BLaER1 treated with 17β-estradiol and CSF1 and Interleukin-3, amounts not matched to agents 10 nM and 100 nM (cell line): ENCODE results near the gene AFMID.
"Not testable (repeated sequence)": the region's sequence is repeated elsewhere in the genome, so short reads cannot be mapped to it uniquely, and the experiment has no call there.

Source experiments
- H3K27ac ChIP-seq, 11 experiments: shearing (Covaris generic); formaldehyde crosslinking; 2 replicates each; pipeline ENCODE4 v1.8.1; 2022
- H3K27me3 ChIP-seq, 11 experiments: shearing (Covaris generic); formaldehyde crosslinking; 2 replicates each; pipeline ENCODE4 v1.8.1; 2022
- H3K36me3 ChIP-seq, 11 experiments: shearing (Covaris generic); formaldehyde crosslinking; 2 replicates each; pipeline ENCODE4 v1.8.1; 2022
- H3K4me1 ChIP-seq, 10 experiments: shearing (Covaris generic); formaldehyde crosslinking; 2 replicates each; pipeline ENCODE4 v1.8.1; 2022
- H3K4me2 ChIP-seq, 11 experiments: shearing (Covaris generic); formaldehyde crosslinking; 2 replicates each; pipeline ENCODE4 v1.8.1; 2022
- H3K4me3 ChIP-seq, 10 experiments: shearing (Covaris generic); formaldehyde crosslinking; 2 replicates each; pipeline ENCODE4 v1.8.1; 2022
- H3K9ac ChIP-seq, 11 experiments: shearing (Covaris generic); formaldehyde crosslinking; 2 replicates each; pipeline ENCODE4 v1.8.1; 2022
- H3K9me3 ChIP-seq, 11 experiments: shearing (Covaris generic); formaldehyde crosslinking; replicated peaks in 1 of 11; 2 replicates each; pipeline ENCODE4 v1.8.1; 2022
- H4K20me1 ChIP-seq, 11 experiments: shearing (Covaris generic); formaldehyde crosslinking; 2 replicates each; pipeline ENCODE4 v1.8.1; 2022
- Cebpa-rat ChIP-seq, 11 experiments: shearing (Covaris generic); IDR thresholded peaks; 2 replicates each; pipeline ENCODE4 v1.8.1; 2022

AFMID gene

GRCh38 chr17:78231991-78232858, 45.1 kb downstream of the AFMID start:
- peak overlapping the region in 4 of 11 experiments; percentile 13 to 54 (median 50); a peak in 7 of 22 replicates for H3K9ac ChIP-seq

GRCh38 chr17:78232859-78233173, 45.7 kb downstream of the AFMID start:
- peaks cover 0 to 20% (median 11%) of the 10 kb centered on the region in 11 experiments; a peak in 9 of 22 replicates for H4K20me1 ChIP-seq
- no peak for TF ChIP-seq Cebpa-rat (IDR thresholded peaks at IDR 0.05)
- peaks cover 22 to 34% (median 31%) of the 10 kb centered on the region in 11 experiments for H3K27me3 ChIP-seq
- peak overlapping the region; percentile 71 to 96 (median 86); a peak in 21 of 22 replicates for H3K4me2 ChIP-seq
- H3K9me3 ChIP-seq: no peaks in the 10 kb centered on the region
- peaks cover 17 to 82% (median 61%) of the 10 kb centered on the region in 10 experiments for H3K4me1 ChIP-seq
- no peak overlapping the region for H3K4me3 ChIP-seq
- H3K36me3 ChIP-seq: no peaks in the 10 kb centered on the region
- no peak overlapping the region for H3K27ac ChIP-seq
- no peak overlapping the region; a peak in 1 of 22 replicates for H3K9ac ChIP-seq

More at GRCh38 chr17:78231991-78232858, 45.1 kb downstream of the AFMID start:
- no peak for TF ChIP-seq Cebpa-rat (IDR thresholded peaks at IDR 0.05)
- Histone ChIP-seq H3K4me1 (peaks cover 23 to 82% (median 61%) of the 10 kb centered on the region in 10 experiments), H3K27ac (no peak overlapping the region), H3K27me3 (peaks cover 22 to 34% (median 32%) of the 10 kb centered on the region in 11 experiments), H3K4me2 (peak overlapping the region; percentile 71 to 96 (median 86)), H3K9me3 (no peaks in the 10 kb centered on the region), H3K4me3 (peak overlapping the region in 9 of 10 experiments; percentile 34 to 63 (median 45); a peak in 15 of 20 replicates), H4K20me1 (peaks cover 0 to 20% (median 11%) of the 10 kb centered on the region in 11 experiments; a peak in 9 of 22 replicates), H3K36me3 (no peaks in the 10 kb centered on the region)

GRCh38 chr17:78233678-78234077, 46.5 kb downstream of the AFMID start:
- no peak overlapping the region for H3K4me3 ChIP-seq
- H3K27ac ChIP-seq: no peak overlapping the region
- peaks cover 0 to 20% (median 11%) of the 10 kb centered on the region in 11 experiments; a peak in 9 of 22 replicates for H4K20me1 ChIP-seq
- no peaks in the 10 kb centered on the region for H3K36me3 ChIP-seq
- peak overlapping the region in 5 of 11 experiments; percentile 45 to 96 (median 72); a peak in 9 of 22 replicates for H3K4me2 ChIP-seq
- H3K9ac ChIP-seq: peak overlapping the region in 1 of 11 experiments; percentile 43; a peak in 1 of 22 replicates
- no peaks in the 10 kb centered on the region for H3K9me3 ChIP-seq
- H3K4me1 ChIP-seq: peaks cover 15 to 82% (median 63%) of the 10 kb centered on the region in 10 experiments
- TF ChIP-seq Cebpa-rat (IDR thresholded peaks at IDR 0.05): no peak
- H3K27me3 ChIP-seq: peaks cover 22 to 34% (median 31%) of the 10 kb centered on the region in 11 experiments

- Histone ChIP-seq H4K20me1 (peaks cover 0 to 20% (median 11%) of the 10 kb centered on the region in 11 experiments; a peak in 9 of 22 replicates), H3K4me3 (no peak overlapping the region), H3K4me1 (peaks cover 15 to 87% (median 68%) of the 10 kb centered on the region in 10 experiments), H3K4me2 (peak overlapping the region in 9 of 11 experiments; percentile 24 to 96 (median 60); a peak in 18 of 22 replicates), H3K9ac (peak overlapping the region in 3 of 11 experiments; percentile 23 to 44 (median 43); a peak in 4 of 22 replicates), H3K36me3 (no peaks in the 10 kb centered on the region), H3K27ac (peak overlapping the region in 2 of 11 experiments; percentile 17 to 44; a peak in 1 of 22 replicates), H3K27me3 (peaks cover 22 to 34% (median 31%) of the 10 kb centered on the region in 11 experiments), H3K9me3 (no peaks in the 10 kb centered on the region)
- TF ChIP-seq Cebpa-rat (IDR thresholded peaks at IDR 0.05): no peak
Measured at GRCh38 chr17:78234261-78234865, 47.2 kb downstream of the AFMID start.

GRCh38 chr17:78235022-78235421, 47.9 kb downstream of the AFMID start:
- Histone ChIP-seq H3K4me2 (peak overlapping the region in 7 of 11 experiments; percentile 45 to 96 (median 63); a peak in 12 of 22 replicates), H3K4me1 (peaks cover 15 to 93% (median 75%) of the 10 kb centered on the region in 10 experiments), H3K27me3 (peaks cover 22 to 34% (median 31%) of the 10 kb centered on the region in 11 experiments), H4K20me1 (peaks cover 0 to 20% (median 11%) of the 10 kb centered on the region in 11 experiments; a peak in 9 of 22 replicates), H3K9ac (peak overlapping the region in 1 of 11 experiments; percentile 44; a peak in 1 of 22 replicates)
- not testable (repeated sequence) for H3K9me3 ChIP-seq, H3K36me3 ChIP-seq, H3K4me3 ChIP-seq, H3K27ac ChIP-seq

GRCh38 chr17:78235885-78236284, 48.7 kb downstream of the AFMID start:
- H3K9ac ChIP-seq: no peak overlapping the region

GRCh38 chr17:78236362-78237127, 49.4 kb downstream of the AFMID start:
- Histone ChIP-seq H3K9me3 (no peaks in the 10 kb centered on the region), H4K20me1 (peaks cover 0 to 10% (median 5%) of the 10 kb centered on the region in 11 experiments; a peak in 9 of 22 replicates), H3K27me3 (peaks cover 15 to 22% (median 17%) of the 10 kb centered on the region in 11 experiments), H3K36me3 (no peaks in the 10 kb centered on the region), H3K27ac (peak overlapping the region in 3 of 11 experiments; percentile 25 to 50 (median 30); a peak in 4 of 22 replicates), H3K4me3 (no peak overlapping the region), H3K9ac (peak overlapping the region in 4 of 11 experiments; percentile 40 to 62 (median 54); a peak in 1 of 22 replicates), H3K4me2 (peak overlapping the region in 7 of 11 experiments; percentile 62 to 88 (median 85); a peak in 13 of 22 replicates), H3K4me1 (peaks cover 12 to 96% (median 80%) of the 10 kb centered on the region in 10 experiments)
- no peak for TF ChIP-seq Cebpa-rat (IDR thresholded peaks at IDR 0.05)

More at GRCh38 chr17:78235885-78236284, 48.7 kb downstream of the AFMID start:
- H4K20me1 ChIP-seq: peaks cover 0 to 16% (median 11%) of the 10 kb centered on the region in 11 experiments; a peak in 9 of 22 replicates
- peak overlapping the region in 3 of 11 experiments; percentile 10 to 25 (median 10); a peak in 2 of 22 replicates for H3K4me2 ChIP-seq
- no peak for TF ChIP-seq Cebpa-rat (IDR thresholded peaks at IDR 0.05)
- no peak overlapping the region for H3K4me3 ChIP-seq
- peaks cover 15 to 96% (median 80%) of the 10 kb centered on the region in 10 experiments for H3K4me1 ChIP-seq
- no peaks in the 10 kb centered on the region for H3K9me3 ChIP-seq
- H3K36me3 ChIP-seq: no peaks in the 10 kb centered on the region
- peaks cover 22 to 29% (median 24%) of the 10 kb centered on the region in 11 experiments for H3K27me3 ChIP-seq
- peak overlapping the region in 2 of 11 experiments; percentile 28 to 30; a peak in 2 of 22 replicates for H3K27ac ChIP-seq
